C4-2B (cell line): ENCODE measurements around the gene CATSPERE.

ENCODE experiments used
- ZFX ChIP-seq: fragments of 450-650 bp; IDR thresholded peaks from 2 replicates; pipeline ENCODE4 v1.6.1; 2017
- TF ChIP-seq, protein P1 (sequence below): fragments of 450-650 bp; conservative IDR thresholded peaks from 2 replicates; pipeline ENCODE4 v1.5.1; 2017; ENCODE audit warnings: mild to moderate bottlenecking

DNA sequence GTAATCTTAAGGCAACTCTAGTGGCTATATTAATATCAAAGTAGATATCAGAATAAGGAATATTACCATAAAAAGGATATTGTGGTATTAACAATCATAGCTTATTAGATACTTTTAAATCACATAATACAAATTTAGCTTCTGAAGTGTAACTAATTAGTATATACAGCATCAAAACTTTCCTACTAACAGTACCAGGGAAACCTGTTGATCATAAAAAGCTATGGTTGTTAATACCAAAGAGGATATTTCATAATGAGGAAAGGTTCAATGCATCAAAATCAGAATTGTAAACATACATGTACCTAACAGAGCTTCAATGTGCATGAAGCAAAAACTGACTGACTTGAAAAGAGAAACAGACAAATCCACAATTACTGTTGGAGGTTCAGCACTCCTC is 33.4 kb upstream of the CATSPERE start:
- TF ChIP-seq, protein P1, sequence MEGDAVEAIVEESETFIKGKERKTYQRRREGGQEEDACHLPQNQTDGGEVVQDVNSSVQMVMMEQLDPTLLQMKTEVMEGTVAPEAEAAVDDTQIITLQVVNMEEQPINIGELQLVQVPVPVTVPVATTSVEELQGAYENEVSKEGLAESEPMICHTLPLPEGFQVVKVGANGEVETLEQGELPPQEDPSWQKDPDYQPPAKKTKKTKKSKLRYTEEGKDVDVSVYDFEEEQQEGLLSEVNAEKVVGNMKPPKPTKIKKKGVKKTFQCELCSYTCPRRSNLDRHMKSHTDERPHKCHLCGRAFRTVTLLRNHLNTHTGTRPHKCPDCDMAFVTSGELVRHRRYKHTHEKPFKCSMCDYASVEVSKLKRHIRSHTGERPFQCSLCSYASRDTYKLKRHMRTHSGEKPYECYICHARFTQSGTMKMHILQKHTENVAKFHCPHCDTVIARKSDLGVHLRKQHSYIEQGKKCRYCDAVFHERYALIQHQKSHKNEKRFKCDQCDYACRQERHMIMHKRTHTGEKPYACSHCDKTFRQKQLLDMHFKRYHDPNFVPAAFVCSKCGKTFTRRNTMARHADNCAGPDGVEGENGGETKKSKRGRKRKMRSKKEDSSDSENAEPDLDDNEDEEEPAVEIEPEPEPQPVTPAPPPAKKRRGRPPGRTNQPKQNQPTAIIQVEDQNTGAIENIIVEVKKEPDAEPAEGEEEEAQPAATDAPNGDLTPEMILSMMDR: no peak
- TF ChIP-seq ZFX: no peak
